AG08395 (cell line): ENCODE data around the gene BRINP2.
"Not testable (repeated sequence)": the region's sequence is repeated elsewhere in the genome, so short reads cannot be mapped to it uniquely, and the experiment has no call there.

Experiments used
- DNase-seq: peaks from one replicate; pipeline ENCODE4 v3.0.0; 2012; ENCODE audit warnings: mixed read lengths, low spot score

The BRINP2 gene

DNA sequence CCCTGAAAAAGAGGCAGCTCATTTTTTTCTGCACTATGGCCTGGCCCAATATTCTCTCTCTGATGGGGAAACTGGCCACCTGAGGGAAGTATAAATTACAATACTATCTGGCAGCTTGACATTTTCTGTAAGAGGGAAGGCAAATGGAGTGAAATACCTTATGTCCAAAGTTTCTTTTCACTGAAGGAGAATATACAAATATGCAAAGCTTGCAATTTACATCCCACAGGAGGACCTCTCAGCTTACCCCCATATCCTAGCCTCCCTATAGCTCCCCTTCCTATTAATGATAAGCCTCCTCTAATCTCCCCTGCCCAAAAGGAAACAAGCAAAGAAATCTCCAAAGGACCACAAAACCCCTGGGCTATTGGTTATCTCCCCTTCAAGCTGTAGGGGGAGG lies 150.7 kb downstream of the BRINP2 start:
- DNase-seq: not testable (repeated sequence)

DNA sequence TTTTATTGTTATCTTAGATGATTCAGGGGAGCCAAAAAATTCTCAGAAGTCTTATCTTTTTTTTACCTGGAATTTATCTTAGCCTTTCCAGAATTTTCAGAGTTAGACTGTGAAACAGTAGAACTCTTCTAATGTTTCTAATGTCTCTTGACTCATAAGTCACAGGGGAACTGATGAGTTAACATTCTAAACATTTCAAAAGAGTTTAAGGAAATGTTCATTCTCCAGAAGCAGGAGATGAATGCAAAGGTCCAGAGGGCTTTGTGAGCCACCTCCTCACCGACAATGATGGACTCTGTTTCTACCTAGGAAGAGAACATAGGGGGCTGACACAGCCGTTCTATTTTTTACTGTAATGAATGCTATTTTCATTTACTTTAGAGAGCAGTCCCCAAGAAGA lies 157.5 kb downstream of the BRINP2 start:
- DNase-seq: no peak

- no peak for DNase-seq
Observed at GRCh38 chr1:177329871-177330270, 159.1 kb downstream of the BRINP2 start.
